K562 (cell line): ENCODE results near the gene LMX1B.

Source experiments
- ELF2 ChIP-seq: fragments of 250-450 bp; sonication (Bioruptor Pico); IDR thresholded peaks from 2 replicates; pipeline ENCODE4 v1.5.0; 2021; ENCODE audit warnings: mild to moderate bottlenecking
- EZH2 ChIP-seq: IDR thresholded peaks from 2 replicates; pipeline ENCODE4 v1.6.1; 2012; ENCODE audit warnings: low read depth, mild to moderate bottlenecking, inconsistent platforms, low read length, borderline replicate concordance
- FOXM1 ChIP-seq, 2 experiments: fragments of 450-650 bp in 1 of 2; sonication (generic) in 1 of 2; formaldehyde crosslinking in 1 of 2; IDR thresholded peaks; 2 replicates each; pipeline versions ENCODE4 v1.6.1 to v1.9.0; 2017 to 2022; ENCODE audit warnings: low read depth in 2 of 2, mild to moderate bottlenecking in 2 of 2, missing genetic modification reagents in 1 of 2, moderate library complexity in 1 of 2
- NR2F6 ChIP-seq: fragments of 450-650 bp; formaldehyde crosslinking; IDR thresholded peaks from 2 replicates; pipeline ENCODE4 v1.4.0; 2020; ENCODE audit warnings: mild to moderate bottlenecking
- RAD21 ChIP-seq, 2 experiments: fragments of 250-450 bp in 1 of 2; fragments of 450-650 bp in 1 of 2; sonication (Bioruptor Pico) in 1 of 2; formaldehyde crosslinking in 1 of 2; IDR thresholded peaks in 1 of 2; conservative IDR thresholded peaks in 1 of 2; 2 replicates each; pipeline versions ENCODE4 v1.4.0 to v1.8.0; 2020 to 2022; ENCODE audit warnings: mild to moderate bottlenecking in 2 of 2, moderate library complexity in 1 of 2
- TAF1 ChIP-seq: IDR thresholded peaks from 2 replicates; pipeline ENCODE4 v1.6.1; 2011; ENCODE audit warnings: mild to moderate bottlenecking, low read length, moderate library complexity; ENCODE audit not compliant: insufficient read depth, control insufficient read depth, severe bottlenecking; ENCODE audit errors: extremely low read depth
- ZNF780A ChIP-seq: fragments of 250-450 bp; sonication (Bioruptor Pico); IDR thresholded peaks from 2 replicates; pipeline ENCODE4 v1.5.0; 2021; ENCODE audit warnings: mild to moderate bottlenecking
- TF ChIP-seq, protein P1 (sequence below): conservative IDR thresholded peaks from 2 replicates; pipeline ENCODE4 v1.6.1; 2011; ENCODE audit warnings: low read depth, mild to moderate bottlenecking, low read length; ENCODE audit not compliant: control insufficient read depth
- TF ChIP-seq, protein P2 (sequence below): fragments of 250-450 bp; sonication (Bioruptor Pico); IDR thresholded peaks from 2 replicates; pipeline ENCODE4 v1.4.0; 2020; ENCODE audit warnings: mild to moderate bottlenecking, moderate library complexity

DNA sequence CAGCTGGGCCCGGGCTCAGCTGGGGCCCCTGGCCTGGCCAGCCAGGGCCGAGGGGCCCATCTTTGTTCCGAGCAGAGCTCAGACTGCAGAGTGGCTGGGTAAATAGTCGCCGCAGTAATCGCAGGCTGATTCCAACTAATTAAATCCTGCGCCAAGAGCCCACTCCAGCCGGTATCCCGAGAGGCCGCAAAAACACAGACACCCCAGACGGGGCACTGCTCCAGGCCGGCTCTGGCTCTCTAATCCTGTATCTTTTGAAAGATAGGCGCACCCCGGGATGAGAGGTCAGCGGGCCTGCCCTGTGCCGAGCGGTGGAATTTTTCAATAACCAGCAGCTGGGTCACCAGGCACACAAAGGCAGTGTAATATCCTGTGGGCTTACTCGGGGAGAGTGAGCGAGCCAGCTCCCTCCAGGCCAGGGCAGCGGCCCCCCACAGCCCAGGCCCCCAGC lies 57.7 kb downstream of the LMX1B start:
- TF ChIP-seq, protein P1, sequence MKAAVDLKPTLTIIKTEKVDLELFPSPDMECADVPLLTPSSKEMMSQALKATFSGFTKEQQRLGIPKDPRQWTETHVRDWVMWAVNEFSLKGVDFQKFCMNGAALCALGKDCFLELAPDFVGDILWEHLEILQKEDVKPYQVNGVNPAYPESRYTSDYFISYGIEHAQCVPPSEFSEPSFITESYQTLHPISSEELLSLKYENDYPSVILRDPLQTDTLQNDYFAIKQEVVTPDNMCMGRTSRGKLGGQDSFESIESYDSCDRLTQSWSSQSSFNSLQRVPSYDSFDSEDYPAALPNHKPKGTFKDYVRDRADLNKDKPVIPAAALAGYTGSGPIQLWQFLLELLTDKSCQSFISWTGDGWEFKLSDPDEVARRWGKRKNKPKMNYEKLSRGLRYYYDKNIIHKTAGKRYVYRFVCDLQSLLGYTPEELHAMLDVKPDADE: no peak
- TF ChIP-seq, protein P2, sequence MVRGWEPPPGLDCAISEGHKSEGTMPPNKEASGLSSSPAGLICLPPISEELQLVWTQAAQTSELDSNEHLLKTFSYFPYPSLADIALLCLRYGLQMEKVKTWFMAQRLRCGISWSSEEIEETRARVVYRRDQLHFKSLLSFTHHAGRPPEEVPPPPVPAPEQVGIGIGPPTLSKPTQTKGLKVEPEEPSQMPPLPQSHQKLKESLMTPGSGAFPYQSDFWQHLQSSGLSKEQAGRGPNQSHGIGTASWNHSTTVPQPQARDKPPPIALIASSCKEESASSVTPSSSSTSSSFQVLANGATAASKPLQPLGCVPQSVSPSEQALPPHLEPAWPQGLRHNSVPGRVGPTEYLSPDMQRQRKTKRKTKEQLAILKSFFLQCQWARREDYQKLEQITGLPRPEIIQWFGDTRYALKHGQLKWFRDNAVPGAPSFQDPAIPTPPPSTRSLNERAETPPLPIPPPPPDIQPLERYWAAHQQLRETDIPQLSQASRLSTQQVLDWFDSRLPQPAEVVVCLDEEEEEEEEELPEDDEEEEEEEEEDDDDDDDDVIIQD: no peak
- TF ChIP-seq RAD21 (CRISPR knock-in tag; conservative IDR thresholded peaks at IDR 0.05 in 1 of 2, IDR thresholded peaks at IDR 0.05 in 1 of 2) (no peak), ZNF780A (CRISPR knock-in tag) (no peak), FOXM1 (IDR thresholded peaks at IDR 0.05; ENCODE audit: low read depth) (no peak), FOXM1 (CRISPR knock-in tag; IDR thresholded peaks at IDR 0.05; ENCODE audit: low read depth) (no peak), NR2F6 (CRISPR knock-in tag) (no peak), EZH2 (no peak), TAF1 (no peak), ELF2 (CRISPR knock-in tag) (no peak)
